Neural crest cell (in vitro differentiated cells): Measurements from ENCODE around the gene GADD45A. TPM values are rescaled to one million over a fixed set of nuclear protein-coding genes. Genes with fewer than 3 reads are reported as not detected.

Experiments
- DNase-seq: peaks from one replicate; pipeline ENCODE4 v3.0.0; 2021; ENCODE audit warnings: low read depth, mixed read lengths, low spot score
- H3K27ac Mint-ChIP-seq: one replicate; pipeline ENCODE4 v1.8.0; 2021; ENCODE audit warnings: mild to moderate bottlenecking, mixed read lengths; ENCODE audit not compliant: unreplicated experiment
- H3K27me3 Mint-ChIP-seq: 2 replicates; pipeline ENCODE4 v1.8.0; 2021; ENCODE audit warnings: low read depth, mild to moderate bottlenecking, mixed read lengths
- H3K36me3 Mint-ChIP-seq: 2 replicates; pipeline ENCODE4 v1.8.0; 2021; ENCODE audit warnings: low read depth, mild to moderate bottlenecking, mixed read lengths
- H3K4me1 Mint-ChIP-seq: 2 replicates; pipeline ENCODE4 v1.8.0; 2021; ENCODE audit warnings: mixed read lengths
- H3K4me3 Mint-ChIP-seq: one replicate; pipeline ENCODE4 v1.8.0; 2021; ENCODE audit warnings: mild to moderate bottlenecking, mixed read lengths
- H3K9me3 Mint-ChIP-seq: 2 replicates; pipeline ENCODE4 v1.8.0; 2021; ENCODE audit warnings: mixed read lengths
- CTCF ChIP-seq: fragments of 200-600 bp; sonication (generic); conservative IDR thresholded peaks from 2 replicates; pipeline ENCODE4 v1.5.0; 2021; ENCODE audit warnings: antibody characterized with exemption, mild to moderate bottlenecking
- total RNA-seq: library from RNA; stranded (reverse); gene quantifications from 2 replicates; pipeline ENCODE4 v1.2.1, GENCODE V29; 2021

The GADD45A gene
- total RNA-seq, 1 donor from 2014 or later, result 17.8 TPM

- Mint-ChIP-seq H3K4me3 (peak overlapping the region; percentile 99), H3K27me3 (no peaks in the 10 kb centered on the region), H3K36me3 (peaks cover 10% of the 10 kb centered on the region), H3K9me3 (no peaks in the 10 kb centered on the region), H3K27ac (peak overlapping the region; percentile 93), H3K4me1 (peaks cover 25% of the 10 kb centered on the region)
- no peak for TF ChIP-seq CTCF
- peak; percentile 57 for DNase-seq
Measured at GRCh38 chr1:67686267-67687197, 1.5 kb downstream of the GADD45A start.

GRCh38 chr1:67687198-67687545, 2.2 kb downstream of the GADD45A start:
- Mint-ChIP-seq H3K36me3 (peaks cover 10% of the 10 kb centered on the region), H3K4me1 (peaks cover 25% of the 10 kb centered on the region)

GRCh38 chr1:67687649-67688048, 2.6 kb downstream of the GADD45A start:
- DNase-seq, result no peak
- TF ChIP-seq CTCF, result no peak
- Mint-ChIP-seq H3K4me1 (peaks cover 25% of the 10 kb centered on the region), H3K4me3 (no peak overlapping the region), H3K36me3 (peaks cover 10% of the 10 kb centered on the region), H3K27me3 (no peaks in the 10 kb centered on the region), H3K27ac (no peak overlapping the region), H3K9me3 (no peaks in the 10 kb centered on the region)

More at GRCh38 chr1:67687198-67687545, 2.2 kb downstream of the GADD45A start:
- TF ChIP-seq CTCF, result no peak
- Mint-ChIP-seq H3K4me3 (peak overlapping the region; percentile 99), H3K27me3 (no peaks in the 10 kb centered on the region), H3K27ac (no peak overlapping the region), H3K9me3 (no peaks in the 10 kb centered on the region)
- DNase-seq, result no peak

GRCh38 chr1:67688526-67689219, 3.7 kb downstream of the GADD45A start:
- no peak for TF ChIP-seq CTCF
- Mint-ChIP-seq H3K27ac (peak overlapping the region; percentile 36), H3K27me3 (no peaks in the 10 kb centered on the region), H3K9me3 (no peaks in the 10 kb centered on the region), H3K36me3 (peaks cover 10% of the 10 kb centered on the region), H3K4me1 (peaks cover 25% of the 10 kb centered on the region), H3K4me3 (peak overlapping the region; percentile 35)
- DNase-seq, result no peak

- H3K27me3 Mint-ChIP-seq, result no peaks in the 10 kb centered on the region
- DNase-seq, result no peak
Measured at GRCh38 chr1:67689267-67690017, 4.4 kb downstream of the GADD45A start.

More at GRCh38 chr1:67689267-67690017, 4.4 kb downstream of the GADD45A start:
- H3K4me3 Mint-ChIP-seq, result peak overlapping the region; percentile 29
- peaks cover 21% of the 10 kb centered on the region for H3K4me1 Mint-ChIP-seq
- no peaks in the 10 kb centered on the region for H3K9me3 Mint-ChIP-seq
- H3K27ac Mint-ChIP-seq, result no peak overlapping the region
- peaks cover 10% of the 10 kb centered on the region for H3K36me3 Mint-ChIP-seq
- no peak for TF ChIP-seq CTCF
